ENCODE results near the gene GPR142.
A peak's percentile ranks its signal among the peaks of the same experiment; 100 is the strongest.
"Not testable (repeated sequence)": the region's sequence is repeated elsewhere in the genome, so short reads cannot be mapped to it uniquely, and the experiment has no call there.

Gene GPR142

DNA sequence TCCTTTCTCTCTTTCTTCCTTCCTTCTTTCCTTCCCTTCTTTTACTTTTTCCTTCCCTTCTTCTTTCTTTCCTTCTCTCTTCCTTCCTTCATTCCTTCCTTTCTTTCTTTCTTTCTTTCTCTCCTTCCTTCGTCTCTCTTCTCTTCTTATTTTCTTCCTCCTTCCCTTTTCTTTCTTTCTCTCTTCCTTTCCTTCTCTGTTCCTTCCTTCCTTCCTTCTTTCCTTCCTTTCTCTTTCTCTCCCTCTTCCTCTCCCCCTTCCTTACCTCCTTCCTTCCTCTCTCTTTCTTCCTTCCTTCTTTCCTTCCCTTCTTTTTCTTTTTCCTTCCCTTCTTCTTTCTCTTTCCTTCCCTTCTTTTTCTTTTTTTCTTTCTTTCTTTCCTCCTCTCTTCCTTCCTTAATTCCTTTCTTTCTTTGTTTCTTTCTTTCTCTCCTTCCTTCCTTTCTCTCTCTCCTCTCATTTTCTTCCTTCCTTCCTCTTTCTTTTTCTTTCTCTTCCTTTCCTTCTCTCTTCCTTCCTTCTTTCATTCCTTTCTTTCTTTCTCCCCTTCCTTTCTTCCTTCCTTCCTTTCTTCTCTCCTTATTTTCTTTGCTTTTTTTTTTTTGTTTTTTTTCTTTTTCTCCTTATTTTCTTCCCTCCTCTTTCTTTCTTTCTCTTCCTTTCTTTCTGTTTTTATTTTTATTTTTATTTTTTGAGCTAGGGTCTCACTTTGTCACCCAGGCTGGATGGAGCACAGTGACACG, 22.8 kb downstream of the GPR142 start:
- FAIRE-seq = no peak
- no peak for DNase-seq (ENCODE audit: extremely low spot score, insufficient read length, low read depth)

GRCh38 chr17:74390680-74391653, 23.7 kb downstream of the GPR142 start:
- no peak for FAIRE-seq
- no peak for DNase-seq (ENCODE audit: extremely low spot score, insufficient read length, low read depth)

- FAIRE-seq (no peak), DNase-seq (ENCODE audit: extremely low spot score, insufficient read length, low read depth) (no peak)
Observed at GRCh38 chr17:74391771-74392170, 24.5 kb downstream of the GPR142 start.

- FAIRE-seq (peak; percentile 36), DNase-seq (ENCODE audit: extremely low spot score, insufficient read length, low read depth) (no peak)
Observed at GRCh38 chr17:74392848-74393247, 25.5 kb downstream of the GPR142 start.

- DNase-seq (ENCODE audit: extremely low spot score, insufficient read length, low read depth) (no peak), FAIRE-seq (no peak)
Observed at GRCh38 chr17:74393346-74393942, 26.1 kb downstream of the GPR142 start.

GRCh38 chr17:74394275-74394950, 27.1 kb downstream of the GPR142 start:
- DNase-seq (ENCODE audit: extremely low spot score, insufficient read length, low read depth) (no peak), FAIRE-seq (no peak)

DNA sequence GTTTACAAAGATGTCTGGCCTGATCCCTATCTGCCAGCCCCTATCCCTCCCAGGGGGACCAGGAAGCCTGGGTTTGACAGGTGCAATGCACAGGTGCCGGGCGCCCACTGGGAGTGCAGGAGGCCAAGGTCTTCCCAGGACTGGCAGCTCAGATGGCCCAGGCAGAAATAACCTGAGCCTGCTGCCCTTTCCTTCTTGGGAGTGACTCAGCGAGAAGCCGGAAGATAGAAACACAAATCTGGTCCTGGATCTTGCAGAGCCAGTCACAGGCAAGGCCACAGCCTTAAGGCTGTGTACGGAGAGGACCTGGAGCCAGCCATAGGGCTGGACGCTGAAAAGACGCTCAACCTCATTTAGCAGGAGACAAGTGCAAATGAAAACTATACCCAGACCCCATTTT, 27.7 kb downstream of the GPR142 start:
- FAIRE-seq = no peak
- no peak for DNase-seq (ENCODE audit: extremely low spot score, insufficient read length, low read depth)

DNA sequence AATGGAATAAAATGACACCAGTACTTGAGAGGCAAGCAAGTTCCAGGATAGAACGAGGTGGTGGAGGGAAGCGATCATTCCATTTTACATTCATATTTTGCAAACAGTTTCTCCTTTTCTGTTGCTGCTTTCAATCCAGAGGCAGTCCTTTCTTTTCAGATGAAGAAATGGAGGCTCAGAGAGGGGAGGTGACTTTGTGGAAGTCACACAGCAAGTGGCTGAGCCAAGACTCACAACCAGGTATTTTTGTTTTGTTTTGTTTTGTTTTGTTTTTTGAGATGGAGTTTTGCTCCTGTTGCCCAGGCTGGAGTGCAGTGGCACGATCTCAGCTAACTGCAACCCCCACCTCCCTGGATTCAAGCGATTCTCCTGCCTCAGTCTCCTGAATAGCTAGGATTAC, 29.3 kb downstream of the GPR142 start:
- DNase-seq (ENCODE audit: extremely low spot score, insufficient read length, low read depth) (no peak), FAIRE-seq (no peak)

- FAIRE-seq (no peak), DNase-seq (ENCODE audit: extremely low spot score, insufficient read length, low read depth) (no peak)
Observed at GRCh38 chr17:74402048-74402447, 34.7 kb downstream of the GPR142 start.

- DNase-seq (ENCODE audit: extremely low spot score, insufficient read length, low read depth) = no peak
- FAIRE-seq = no peak
Observed at GRCh38 chr17:74403512-74404137, 36.3 kb downstream of the GPR142 start.

DNA sequence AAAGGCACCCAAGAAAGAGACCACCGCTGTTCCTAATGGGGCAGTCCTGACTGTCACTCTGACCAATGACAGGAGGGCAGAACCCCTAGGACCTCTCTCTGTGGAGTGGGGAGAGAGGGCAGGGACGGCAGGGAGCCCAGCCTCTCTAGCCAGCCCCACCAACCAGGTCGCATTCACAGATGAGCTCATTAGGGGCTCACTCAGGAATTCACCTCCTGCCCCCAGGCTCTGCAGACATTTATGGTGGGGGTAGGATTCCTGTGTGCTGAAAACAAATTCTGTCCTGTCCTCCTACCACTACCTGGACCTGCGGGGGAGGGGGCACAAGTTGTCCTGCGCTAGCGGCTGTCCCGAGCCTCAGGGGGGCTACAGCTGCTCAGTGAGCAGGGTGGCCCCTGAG, 36.9 kb downstream of the GPR142 start:
- FAIRE-seq = no peak
- no peak for DNase-seq (ENCODE audit: extremely low spot score, insufficient read length, low read depth)

DNA sequence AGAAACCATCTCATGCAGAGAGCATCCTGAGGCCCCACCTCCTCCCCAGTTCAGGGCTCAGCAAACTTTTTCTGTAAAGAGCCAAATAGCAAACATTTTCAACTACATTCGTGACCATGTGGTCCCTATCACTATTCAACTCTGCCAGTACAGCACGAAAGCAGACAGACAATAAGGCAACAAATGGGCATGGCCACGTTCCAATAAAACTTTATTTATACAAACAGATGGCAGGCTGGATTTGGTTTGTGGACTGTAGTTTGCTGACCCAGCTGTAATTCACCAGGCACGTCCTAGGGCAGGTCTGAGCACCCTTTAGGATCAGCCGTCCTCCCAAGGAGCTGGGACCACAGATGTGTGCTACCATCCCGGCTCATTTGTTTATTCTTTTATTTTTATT, 37.5 kb downstream of the GPR142 start:
- FAIRE-seq (no peak), DNase-seq (ENCODE audit: extremely low spot score, insufficient read length, low read depth) (no peak)

DNA sequence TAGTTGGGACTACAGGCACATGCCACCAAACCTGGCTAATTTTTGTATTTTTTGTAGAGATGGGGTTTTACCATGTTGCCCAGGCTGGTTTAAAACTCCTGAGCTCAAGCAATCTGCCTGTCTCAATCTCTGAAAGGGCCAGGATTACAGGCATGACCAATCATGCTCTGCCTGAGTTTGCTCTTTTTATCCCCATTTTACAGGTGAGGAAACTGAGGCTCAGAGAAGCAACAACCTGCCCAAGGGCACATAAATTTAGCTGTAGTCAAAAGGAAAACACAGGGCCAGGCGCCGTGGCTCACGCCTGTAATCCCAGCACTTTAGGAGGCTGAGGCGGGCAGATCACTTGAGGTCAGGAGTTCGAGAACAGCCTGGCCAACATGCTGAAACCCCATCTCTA, 38.0 kb downstream of the GPR142 start:
- DNase-seq (ENCODE audit: extremely low spot score, insufficient read length, low read depth); FAIRE-seq: not testable (repeated sequence)

DNA sequence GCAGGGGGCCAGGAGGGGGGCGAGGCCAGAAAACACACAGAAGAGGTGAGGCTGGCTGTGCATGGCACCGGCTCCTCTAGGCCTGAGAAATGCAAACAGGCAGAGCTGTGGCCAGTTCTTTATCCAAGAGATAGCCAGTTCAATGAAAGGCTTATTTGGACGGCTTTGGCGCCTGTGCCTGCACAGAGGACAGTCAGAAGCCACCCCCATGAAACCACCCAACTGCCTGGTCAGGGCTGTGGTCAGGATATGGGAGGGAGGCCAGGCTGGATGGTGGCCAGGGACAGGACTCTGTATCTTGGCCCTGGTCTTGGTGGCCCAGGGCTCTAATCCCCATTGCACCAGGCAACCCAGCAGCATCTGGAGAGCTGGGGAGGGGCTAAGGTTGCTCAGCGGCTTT, 40.1 kb downstream of the GPR142 start:
- FAIRE-seq = no peak
- no peak for DNase-seq (ENCODE audit: extremely low spot score, insufficient read length, low read depth)

- DNase-seq (ENCODE audit: extremely low spot score, insufficient read length, low read depth) = no peak
- no peak for FAIRE-seq
Observed at GRCh38 chr17:74408262-74408661, 41.0 kb downstream of the GPR142 start.

GRCh38 chr17:74408815-74409214, 41.5 kb downstream of the GPR142 start:
- DNase-seq (ENCODE audit: extremely low spot score, insufficient read length, low read depth) (no peak), FAIRE-seq (no peak)

DNA sequence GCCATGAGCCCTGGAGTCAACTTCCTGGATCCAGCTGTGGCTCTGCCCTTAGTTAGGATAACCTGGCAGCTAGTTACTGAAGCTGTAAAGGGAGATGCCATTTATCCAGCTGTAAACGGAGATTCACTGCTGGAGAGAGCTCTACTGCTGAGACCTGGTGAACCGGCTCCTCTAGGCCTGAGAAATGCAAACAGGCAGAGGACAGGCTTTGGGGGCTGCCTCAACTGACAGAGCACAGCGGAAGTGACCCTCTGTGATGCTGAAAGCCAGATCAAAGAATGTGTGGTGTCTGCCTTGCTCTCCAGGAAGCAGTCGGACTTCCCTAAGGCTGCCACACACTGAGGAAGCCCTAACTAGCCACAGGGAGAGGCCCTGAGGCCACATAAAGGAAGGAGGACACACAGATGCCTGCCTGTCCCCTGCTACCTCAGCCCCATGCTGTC, 42.7 kb downstream of the GPR142 start:
- FAIRE-seq = no peak
- DNase-seq (ENCODE audit: extremely low spot score, insufficient read length, low read depth) = no peak

DNA sequence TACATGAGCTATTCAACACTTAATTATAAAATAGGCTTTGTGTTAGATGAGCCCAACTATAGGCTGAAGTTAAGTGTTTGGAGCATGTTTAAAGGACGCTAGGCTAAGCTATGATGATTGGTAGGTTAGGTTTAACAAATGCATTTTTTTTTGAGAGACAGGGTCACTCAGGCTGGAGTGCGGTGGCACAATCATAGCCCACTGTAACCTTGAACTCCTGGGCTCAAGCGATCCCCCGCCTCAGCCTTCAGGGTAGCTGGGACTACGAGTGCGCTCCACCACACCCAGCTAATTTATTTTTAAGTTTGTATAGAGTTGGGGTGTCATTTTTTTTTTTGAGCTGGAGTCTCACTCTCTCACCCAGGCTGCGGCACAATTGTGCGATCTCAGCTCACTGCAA, 45.3 kb downstream of the GPR142 start:
- FAIRE-seq = no peak
- no peak for DNase-seq (ENCODE audit: extremely low spot score, insufficient read length, low read depth)

- no peak for DNase-seq (ENCODE audit: extremely low spot score, insufficient read length, low read depth)
- no peak for FAIRE-seq
Observed at GRCh38 chr17:74413491-74413890, 46.2 kb downstream of the GPR142 start.

DNA sequence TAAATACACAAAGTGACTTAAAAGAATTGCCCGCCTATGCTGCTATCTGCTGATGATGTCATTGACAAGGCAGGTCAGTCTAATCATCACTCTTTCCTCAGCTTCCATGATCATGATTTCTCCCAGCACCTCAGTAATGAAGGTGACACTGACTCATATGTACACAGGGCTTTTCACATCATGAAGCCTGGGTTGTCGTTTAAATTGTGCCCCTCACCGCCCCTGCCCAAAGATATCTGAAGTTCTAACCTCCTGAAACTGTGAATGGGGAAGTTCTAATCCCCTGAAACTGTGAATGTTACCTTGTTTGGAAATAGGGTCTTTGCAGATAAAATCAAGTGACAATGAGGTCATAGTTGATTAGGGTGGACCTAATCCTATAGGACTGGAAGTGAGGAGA, 47.2 kb downstream of the GPR142 start:
- FAIRE-seq = peak; percentile 53

More for the DNA sequence above, 47.2 kb downstream of the GPR142 start:
- no peak for DNase-seq (ENCODE audit: extremely low spot score, insufficient read length, low read depth)
